Measurements from ENCODE around the gene CMTM7. TPM values are rescaled to one million over a fixed set of nuclear protein-coding genes. Genes with fewer than 3 reads are reported as not detected.

CMTM7 gene
- total and polyA plus RNA-seq, 2 of the 8 experiments (the other 6 are each of a cell fraction or from before 2014, with no cell fraction given), result 33.3 to 65.8 TPM

GRCh38 chr3:32414522-32415202 is 23.0 kb downstream of the CMTM7 start (continued):
- TF ChIP-seq HDAC6 (IDR thresholded peaks at IDR 0.05; ENCODE audit: low read depth, low read length), result no peak
- TF ChIP-seq RBBP5 (IDR thresholded peaks at IDR 0.05; ENCODE audit: borderline replicate concordance, low read depth, low read length), result no peak
- no peak for TF ChIP-seq POLR2A (IDR thresholded peaks at IDR 0.05; ENCODE audit: control extremely low read depth in 1 of 2, low read depth in 2 of 2, low read length in 2 of 2)
